ENCODE measurements around the gene CDH4.

CDH4 gene

GRCh38 chr20:61864481-61864880, 612.4 kb downstream of the CDH4 start:
- no peaks in the 10 kb centered on the region for H3K27me3 ChIP-seq (ENCODE audit: insufficient read depth, poor library complexity, severe bottlenecking)

GRCh38 chr20:61865353-61865752, 613.3 kb downstream of the CDH4 start:
- no peak overlapping the region for H3K27ac ChIP-seq (replicated peaks)
- DNase-seq (ENCODE audit: low read depth in 1 of 2, low spot score in 1 of 2): no peak
- H3K27me3 ChIP-seq (ENCODE audit: insufficient read depth, poor library complexity, severe bottlenecking): no peaks in the 10 kb centered on the region
- no peak for TF ChIP-seq POLR2AphosphoS5 (IDR thresholded peaks at IDR 0.05; ENCODE audit: low read depth)
- no peak for TF ChIP-seq CTCF (IDR thresholded peaks at IDR 0.05; ENCODE audit: insufficient read depth, low read length)
- TF ChIP-seq REST (IDR thresholded peaks at IDR 0.05; ENCODE audit: insufficient replicate concordance, low read depth): no peak
- TF ChIP-seq SPI1 (IDR thresholded peaks at IDR 0.05; ENCODE audit: borderline replicate concordance, low read depth): no peak
- TF ChIP-seq GABPA (IDR thresholded peaks at IDR 0.05; ENCODE audit: low read depth): no peak
- no peak overlapping the region for H3K4me3 ChIP-seq (replicated peaks; ENCODE audit: insufficient read depth, low read length)

More at GRCh38 chr20:61864481-61864880, 612.4 kb downstream of the CDH4 start:
- no peak overlapping the region for H3K4me3 ChIP-seq (replicated peaks; ENCODE audit: insufficient read depth, low read length)
- H3K27ac ChIP-seq (replicated peaks): no peak overlapping the region
- no peak for DNase-seq (ENCODE audit: low read depth in 1 of 2, low spot score in 1 of 2)
- no peak for TF ChIP-seq GABPA (IDR thresholded peaks at IDR 0.05; ENCODE audit: low read depth)
- no peak for TF ChIP-seq CTCF (IDR thresholded peaks at IDR 0.05; ENCODE audit: insufficient read depth, low read length)
- TF ChIP-seq REST (IDR thresholded peaks at IDR 0.05; ENCODE audit: insufficient replicate concordance, low read depth): no peak
- no peak for TF ChIP-seq POLR2AphosphoS5 (IDR thresholded peaks at IDR 0.05; ENCODE audit: low read depth)
- no peak for TF ChIP-seq SPI1 (IDR thresholded peaks at IDR 0.05; ENCODE audit: borderline replicate concordance, low read depth)

- TF ChIP-seq REST (IDR thresholded peaks at IDR 0.05; ENCODE audit: insufficient replicate concordance, low read depth) (no peak), CTCF (IDR thresholded peaks at IDR 0.05; ENCODE audit: insufficient read depth, low read length) (no peak), SPI1 (IDR thresholded peaks at IDR 0.05; ENCODE audit: borderline replicate concordance, low read depth) (no peak), GABPA (IDR thresholded peaks at IDR 0.05; ENCODE audit: low read depth) (no peak), POLR2AphosphoS5 (IDR thresholded peaks at IDR 0.05; ENCODE audit: low read depth) (no peak)
- H3K27ac ChIP-seq (replicated peaks): no peak overlapping the region
- DNase-seq (ENCODE audit: low read depth in 1 of 2, low spot score in 1 of 2): no peak
- H3K4me3 ChIP-seq (replicated peaks; ENCODE audit: insufficient read depth, low read length): no peak overlapping the region
- H3K27me3 ChIP-seq (ENCODE audit: insufficient read depth, poor library complexity, severe bottlenecking): no peaks in the 10 kb centered on the region
These were observed 614.1 kb downstream of the CDH4 start for GRCh38 chr20:61866165-61866564.
